Measurements from ENCODE around the gene SNX11. TPM values are rescaled to one million over a fixed set of nuclear protein-coding genes. Genes with fewer than 3 reads are reported as not detected.

The SNX11 gene
- total and polyA plus RNA-seq, 3 experiments from 2014 or later: 26.5 to 45.2 (median 43.3) TPM

DNA sequence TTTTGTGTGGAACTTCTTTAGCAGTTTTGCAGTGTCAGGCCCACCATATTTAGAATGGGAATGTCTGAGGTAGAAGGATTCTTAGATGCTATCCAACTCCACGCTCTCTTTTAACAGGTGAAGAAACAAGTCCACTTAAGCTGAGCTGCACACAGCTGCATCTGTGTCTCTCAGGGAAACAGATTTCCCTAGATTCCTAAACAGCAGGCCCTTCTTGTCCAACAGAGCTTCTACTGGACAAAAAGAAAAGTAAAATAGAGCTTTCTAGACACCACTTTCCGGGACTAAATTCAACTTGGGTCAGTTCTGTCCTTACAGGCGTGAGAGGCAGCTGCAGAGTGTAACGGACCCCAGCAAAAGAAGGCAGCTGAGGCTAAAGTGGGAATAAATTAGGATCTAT is 51.7 kb downstream of the SNX11 start:
- H3K36me3 ChIP-seq (ENCODE audit: insufficient read depth, low read length): peaks cover 34% of the 10 kb centered on the region
- CTCF ChIA-PET: interaction anchor here (0.7 to 1.6 kb wide), 3 partner anchors 104 to 742 kb away, joined by 3 read pairs; partner anchors contain the start of gene SCRN2

DNA sequence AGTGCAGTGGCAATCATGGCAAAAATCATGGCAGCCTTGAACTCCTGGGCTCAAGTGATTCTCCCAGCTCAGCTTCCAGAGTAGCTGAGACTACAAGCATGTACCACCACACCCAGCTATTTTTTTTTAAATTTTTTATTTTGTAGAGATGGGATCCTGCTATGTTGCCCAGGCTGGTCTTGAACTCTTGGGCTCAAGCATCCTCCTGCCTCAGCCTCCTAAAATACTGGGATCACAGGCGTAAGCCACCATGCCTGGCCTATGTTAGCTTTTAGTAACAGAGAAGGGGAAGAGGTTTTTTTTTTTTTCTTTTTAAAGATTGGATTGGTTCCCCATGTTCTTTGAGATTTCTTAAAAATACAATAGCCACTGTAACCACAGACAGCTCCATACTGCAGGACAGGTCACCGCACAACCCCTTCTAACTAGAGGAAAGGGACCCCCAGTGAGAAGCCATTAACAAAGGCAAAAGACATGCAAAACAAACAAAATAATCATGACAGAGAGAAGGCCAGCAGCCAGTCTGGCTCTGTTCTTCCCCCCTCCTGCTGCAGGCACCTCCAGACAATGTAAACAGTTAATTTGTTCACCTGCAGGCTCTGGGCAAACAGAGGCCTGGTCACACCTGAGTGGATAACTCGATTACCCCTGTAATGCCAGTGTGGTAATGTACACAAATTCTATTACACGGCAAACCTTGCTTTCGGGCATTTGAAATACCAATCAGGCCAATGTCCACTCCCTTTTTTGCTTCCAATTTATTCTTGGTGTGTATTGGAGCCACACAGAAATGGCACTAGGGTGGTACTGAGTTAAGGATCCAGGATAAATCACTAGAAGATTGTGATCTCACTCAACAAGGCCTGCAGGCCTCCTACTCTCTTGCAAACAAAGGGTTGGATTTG is 52.9 kb downstream of the SNX11 start:
- Mint-ChIP-seq H3K4me1 (peaks cover 0 to 7% (median 2%) of the 10 kb centered on the region in 3 donors), H3K27me3 (no peaks in the 10 kb centered on the region), H3K4me3 (no peak overlapping the region), H3K27ac (peak overlapping the region in 1 of 8 donors; percentile 51), H3K36me3 (peaks cover 3 to 76% (median 21%) of the 10 kb centered on the region in 3 donors), H3K9me3 (no peaks in the 10 kb centered on the region)
- Histone ChIP-seq H3K27me3 (ENCODE audit: insufficient read depth, low read length, poor library complexity, severe bottlenecking) (no peaks in the 10 kb centered on the region), H3K9me3 (ENCODE audit: low read length) (no peaks in the 10 kb centered on the region), H3K4me3 (ENCODE audit: low read length) (no peak overlapping the region), H3K36me3 (ENCODE audit: insufficient read depth, low read length) (peaks cover 27% of the 10 kb centered on the region), H3K27ac (ENCODE audit: low read depth, low read length) (no peak overlapping the region), H3K4me1 (ENCODE audit: insufficient read depth, low read length) (no peaks in the 10 kb centered on the region)
- POLR2A ChIA-PET: no interaction called here
- CTCF ChIA-PET: interaction anchor here (0.6 to 1.6 kb wide), 2 partner anchors 23 to 102 kb away, joined by 3 read pairs; no protein-coding TSS in a partner anchor
- no peak for DNase-seq

More for the DNA sequence above, 51.7 kb downstream of the SNX11 start:
- Mint-ChIP-seq H3K36me3 (peaks cover 0 to 72% (median 15%) of the 10 kb centered on the region in 3 donors), H3K9me3 (no peaks in the 10 kb centered on the region), H3K27ac (peak overlapping the region in 1 of 8 donors; percentile 54), H3K4me3 (no peak overlapping the region), H3K4me1 (peaks cover 0 to 7% (median under 1%) of the 10 kb centered on the region in 3 donors), H3K27me3 (no peaks in the 10 kb centered on the region)
- Histone ChIP-seq H3K27me3 (ENCODE audit: insufficient read depth, low read length, poor library complexity, severe bottlenecking) (no peaks in the 10 kb centered on the region), H3K4me1 (ENCODE audit: insufficient read depth, low read length) (no peaks in the 10 kb centered on the region), H3K4me3 (ENCODE audit: low read length) (no peak overlapping the region), H3K9me3 (ENCODE audit: low read length) (no peaks in the 10 kb centered on the region), H3K27ac (ENCODE audit: low read depth, low read length) (no peak overlapping the region)
- no peak for DNase-seq
- POLR2A ChIA-PET: no interaction called here

GRCh38 chr17:48161127-48161905 is 53.8 kb downstream of the SNX11 start:
- peaks cover 3 to 77% (median 19%) of the 10 kb centered on the region in 3 donors for H3K36me3 Mint-ChIP-seq
- no peak overlapping the region for H3K4me3 Mint-ChIP-seq
- Histone ChIP-seq H3K27ac (ENCODE audit: low read depth, low read length) (no peak overlapping the region), H3K4me1 (ENCODE audit: insufficient read depth, low read length) (no peaks in the 10 kb centered on the region), H3K9me3 (ENCODE audit: low read length) (no peaks in the 10 kb centered on the region), H3K4me3 (ENCODE audit: low read length) (no peak overlapping the region), H3K27me3 (ENCODE audit: insufficient read depth, low read length, poor library complexity, severe bottlenecking) (no peaks in the 10 kb centered on the region), H3K36me3 (ENCODE audit: insufficient read depth, low read length) (peaks cover 18% of the 10 kb centered on the region)
- no peaks in the 10 kb centered on the region for H3K9me3 Mint-ChIP-seq
- no peak for DNase-seq
- ChIA-PET POLR2A (no interaction called here), CTCF (no interaction called here)
- peak overlapping the region in 1 of 8 donors; percentile 51 for H3K27ac Mint-ChIP-seq
- peaks cover 0 to 11% (median 2%) of the 10 kb centered on the region in 3 donors for H3K4me1 Mint-ChIP-seq
- H3K27me3 Mint-ChIP-seq: no peaks in the 10 kb centered on the region

- no peak for DNase-seq
- no peak overlapping the region for H3K27ac ChIP-seq (ENCODE audit: low read depth, low read length)
- H3K4me3 Mint-ChIP-seq: no peak overlapping the region
- peaks cover 6 to 82% (median 19%) of the 10 kb centered on the region in 3 donors for H3K36me3 Mint-ChIP-seq
- no peaks in the 10 kb centered on the region for H3K9me3 ChIP-seq (ENCODE audit: low read length)
- H3K9me3 Mint-ChIP-seq: no peaks in the 10 kb centered on the region
- peaks cover 13% of the 10 kb centered on the region for H3K36me3 ChIP-seq (ENCODE audit: insufficient read depth, low read length)
- ChIA-PET POLR2A (no interaction called here), CTCF (interaction anchor here (1.3 kb wide), 1 partner anchor 19 kb away, joined by 3 read pairs; no protein-coding TSS in a partner anchor)
- no peaks in the 10 kb centered on the region for H3K27me3 Mint-ChIP-seq
- H3K27ac Mint-ChIP-seq: no peak overlapping the region
- H3K27me3 ChIP-seq (ENCODE audit: insufficient read depth, low read length, poor library complexity, severe bottlenecking): no peaks in the 10 kb centered on the region
- no peaks in the 10 kb centered on the region for H3K4me1 ChIP-seq (ENCODE audit: insufficient read depth, low read length)
- H3K4me3 ChIP-seq (ENCODE audit: low read length): no peak overlapping the region
- H3K4me1 Mint-ChIP-seq: peaks cover 4 to 16% (median 5%) of the 10 kb centered on the region in 3 donors
Measured at GRCh38 chr17:48162306-48162934, 54.9 kb downstream of the SNX11 start.

DNA sequence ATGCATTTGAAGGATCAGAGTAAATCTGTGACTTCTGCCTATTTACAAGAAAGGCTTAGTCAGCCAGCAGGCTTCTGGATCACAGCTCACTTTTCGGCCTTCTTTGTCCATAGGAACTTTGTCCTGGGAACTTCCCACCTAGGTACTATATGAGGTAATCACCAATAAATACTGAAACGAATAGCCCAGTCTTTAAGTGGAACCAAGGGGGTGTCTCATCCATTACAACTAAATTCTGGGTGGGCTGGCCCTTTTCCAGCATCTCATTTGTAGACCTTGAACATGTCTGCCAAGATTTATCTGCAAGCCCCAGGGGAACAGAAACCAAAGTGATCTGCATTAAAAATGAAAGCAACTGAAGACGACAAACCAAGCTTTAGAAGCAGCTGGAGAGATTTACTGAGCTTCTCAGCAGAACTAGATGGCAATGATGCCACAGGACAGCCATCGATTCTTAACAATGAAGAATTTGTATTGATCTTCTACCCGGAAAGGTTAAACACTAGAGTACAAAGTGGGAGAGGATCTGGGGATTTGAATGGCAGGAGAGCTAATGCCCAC is 55.5 kb downstream of the SNX11 start:
- no peaks in the 10 kb centered on the region for H3K27me3 Mint-ChIP-seq
- H3K4me3 ChIP-seq (ENCODE audit: low read length): no peak overlapping the region
- DNase-seq: no peak
- no peaks in the 10 kb centered on the region for H3K9me3 Mint-ChIP-seq
- peaks cover 6 to 87% (median 19%) of the 10 kb centered on the region in 3 donors for H3K36me3 Mint-ChIP-seq
- ChIA-PET POLR2A (no interaction called here), CTCF (interaction anchor here (1.3 kb wide), 1 partner anchor 20 kb away, joined by 3 read pairs; no protein-coding TSS in a partner anchor)
- no peaks in the 10 kb centered on the region for H3K9me3 ChIP-seq (ENCODE audit: low read length)
- H3K27ac ChIP-seq (ENCODE audit: low read depth, low read length): no peak overlapping the region
- H3K36me3 ChIP-seq (ENCODE audit: insufficient read depth, low read length): peaks cover 13% of the 10 kb centered on the region
- H3K4me3 Mint-ChIP-seq: no peak overlapping the region
- no peaks in the 10 kb centered on the region for H3K4me1 ChIP-seq (ENCODE audit: insufficient read depth, low read length)
- peak overlapping the region in 6 of 8 donors; percentile 13 to 81 (median 30) for H3K27ac Mint-ChIP-seq
- no peaks in the 10 kb centered on the region for H3K27me3 ChIP-seq (ENCODE audit: insufficient read depth, low read length, poor library complexity, severe bottlenecking)
- peaks cover 4 to 18% (median 5%) of the 10 kb centered on the region in 3 donors for H3K4me1 Mint-ChIP-seq

DNA sequence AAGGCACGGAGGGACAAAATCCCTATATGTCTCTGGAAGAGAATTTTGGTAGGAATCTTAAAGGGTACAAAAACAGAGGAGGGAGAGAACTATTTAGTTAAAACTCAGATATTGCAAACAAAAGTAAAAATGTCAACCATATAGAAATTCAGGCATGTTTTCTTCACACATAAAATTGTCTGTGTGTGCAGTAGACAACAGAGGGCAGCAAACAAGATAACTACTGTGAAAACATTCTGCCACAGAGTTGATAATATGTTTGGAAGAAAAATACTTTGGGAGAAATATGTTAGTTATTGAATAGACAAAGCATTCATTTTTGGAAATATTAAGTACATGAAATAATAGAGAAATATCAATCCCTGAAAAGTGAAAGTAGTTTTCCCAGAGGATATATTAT is 56.2 kb downstream of the SNX11 start:
- Histone ChIP-seq H3K36me3 (ENCODE audit: insufficient read depth, low read length) (peaks cover 13% of the 10 kb centered on the region), H3K27me3 (ENCODE audit: insufficient read depth, low read length, poor library complexity, severe bottlenecking) (no peaks in the 10 kb centered on the region), H3K4me1 (ENCODE audit: insufficient read depth, low read length) (no peaks in the 10 kb centered on the region), H3K4me3 (ENCODE audit: low read length) (no peak overlapping the region), H3K9me3 (ENCODE audit: low read length) (no peaks in the 10 kb centered on the region), H3K27ac (ENCODE audit: low read depth, low read length) (no peak overlapping the region)
- no peak overlapping the region for H3K4me3 Mint-ChIP-seq
- H3K4me1 Mint-ChIP-seq: peaks cover 4 to 18% (median 5%) of the 10 kb centered on the region in 3 donors
- peak overlapping the region in 6 of 8 donors; percentile 0 to 81 (median 20) for H3K27ac Mint-ChIP-seq
- H3K27me3 Mint-ChIP-seq: no peaks in the 10 kb centered on the region
- ChIA-PET CTCF (interaction anchor here (1.3 kb wide), 1 partner anchor 21 kb away, joined by 3 read pairs; no protein-coding TSS in a partner anchor), POLR2A (no interaction called here)
- H3K36me3 Mint-ChIP-seq: peaks cover 6 to 93% (median 20%) of the 10 kb centered on the region in 3 donors
- no peaks in the 10 kb centered on the region for H3K9me3 Mint-ChIP-seq
- DNase-seq: no peak

- H3K9me3 ChIP-seq (ENCODE audit: low read length): no peaks in the 10 kb centered on the region
- H3K36me3 ChIP-seq (ENCODE audit: insufficient read depth, low read length): peaks cover 16% of the 10 kb centered on the region
- ChIA-PET POLR2A (no interaction called here), CTCF (no interaction called here)
- Mint-ChIP-seq H3K27me3 (no peaks in the 10 kb centered on the region), H3K36me3 (peaks cover 5 to 80% (median 21%) of the 10 kb centered on the region in 3 donors), H3K4me1 (peaks cover 21 to 36% (median 23%) of the 10 kb centered on the region in 3 donors), H3K9me3 (no peaks in the 10 kb centered on the region), H3K27ac (peak overlapping the region in 3 of 8 donors; percentile 4 to 71 (median 46)), H3K4me3 (no peak overlapping the region)
- H3K4me3 ChIP-seq (ENCODE audit: low read length): no peak overlapping the region
- no peak overlapping the region for H3K27ac ChIP-seq (ENCODE audit: low read depth, low read length)
- no peak for DNase-seq
- H3K27me3 ChIP-seq (ENCODE audit: insufficient read depth, low read length, poor library complexity, severe bottlenecking): no peaks in the 10 kb centered on the region
- peaks cover 15% of the 10 kb centered on the region for H3K4me1 ChIP-seq (ENCODE audit: insufficient read depth, low read length)
Measured at GRCh38 chr17:48169926-48170325, 62.4 kb downstream of the SNX11 start.

Measured in CD8-positive, alpha-beta memory T cell (primary cell).